Neural cell (in vitro differentiated cells): ENCODE results near the gene DLX1. TPM values are rescaled to one million over a fixed set of nuclear protein-coding genes. Genes with fewer than 3 reads are reported as not detected.

ENCODE experiments used
- H2AFZ ChIP-seq: fragments of 200-600, 300-800 bp; sonication (generic), shearing (Covaris generic); 2 replicates; pipeline ENCODE4 v1.6.0; 2014; ENCODE audit warnings: low read depth, mild to moderate bottlenecking, antibody characterized with exemption, low read length, moderate library complexity
- H3F3A ChIP-seq: fragments of 200-600 bp; shearing (Covaris generic); 2 replicates; pipeline ENCODE4 v1.6.1; 2016; ENCODE audit warnings: mild to moderate bottlenecking, moderate library complexity, mixed read lengths, antibody characterized with exemption, low read length; ENCODE audit not compliant: insufficient read depth, poor library complexity, severe bottlenecking
- H3K27ac ChIP-seq: fragments of 200-600, 300-800 bp; sonication (generic), shearing (Covaris generic); 2 replicates; pipeline ENCODE4 v1.5.1; 2014; ENCODE audit warnings: mild to moderate bottlenecking, low read length, moderate library complexity
- H3K27me3 ChIP-seq: fragments of 300-800, 200-600 bp; sonication (generic), shearing (Covaris generic); 2 replicates; pipeline ENCODE4 v1.6.0; 2014; ENCODE audit warnings: mild to moderate bottlenecking, low read depth, low read length, moderate library complexity; ENCODE audit not compliant: insufficient read depth
- H3K36me3 ChIP-seq: fragments of 300-800, 200-600 bp; sonication (generic), shearing (Covaris generic); 2 replicates; pipeline ENCODE4 v1.5.1; 2014; ENCODE audit warnings: mild to moderate bottlenecking, antibody characterized with exemption, low read length, moderate library complexity; ENCODE audit not compliant: insufficient read depth
- H3K4me2 ChIP-seq: fragments of 300-800, 200-600 bp; sonication (generic), shearing (Covaris generic); 2 replicates; pipeline ENCODE4 v1.6.0; 2014; ENCODE audit warnings: mild to moderate bottlenecking, low read length
- H3K4me3 ChIP-seq: fragments of 300-800, 200-600 bp; sonication (generic), shearing (Covaris generic); 2 replicates; pipeline ENCODE4 v1.5.1; 2014; ENCODE audit warnings: mild to moderate bottlenecking, low read length, moderate library complexity
- H3K79me2 ChIP-seq: fragments of 200-600 bp; shearing (Covaris generic); replicated peaks from 2 replicates; pipeline ENCODE4 v1.6.0; 2014; ENCODE audit warnings: mild to moderate bottlenecking, low read length, moderate library complexity; ENCODE audit not compliant: insufficient read depth
- H3K9ac ChIP-seq: fragments of 300-800, 200-600 bp; sonication (generic), shearing (Covaris generic); 2 replicates; pipeline ENCODE4 v1.6.1; 2016; ENCODE audit warnings: mild to moderate bottlenecking, low read length, mixed read lengths
- H3K9me2 ChIP-seq: fragments of 200-600 bp; shearing (Covaris generic); 2 replicates; pipeline ENCODE4 v1.6.1; 2016; ENCODE audit warnings: mild to moderate bottlenecking, low read length, mixed read lengths; ENCODE audit not compliant: insufficient read depth
- H3K9me3 ChIP-seq: fragments of 200-600, 300-800 bp; sonication (generic), shearing (Covaris generic); 2 replicates; pipeline ENCODE4 v1.6.1; 2016; ENCODE audit warnings: mild to moderate bottlenecking, mixed run types, low read length, moderate library complexity, mixed read lengths
- H4K20me1 ChIP-seq: fragments of 200-600 bp; shearing (Covaris generic); 2 replicates; pipeline ENCODE4 v1.6.1; 2016; ENCODE audit warnings: mild to moderate bottlenecking, mixed run types; ENCODE audit not compliant: insufficient read depth
- CTCF ChIP-seq: fragments of 450-650 bp; IDR thresholded peaks from 2 replicates; pipeline ENCODE4 v1.5.1; 2014; ENCODE audit warnings: antibody characterized with exemption, mild to moderate bottlenecking, moderate library complexity; ENCODE audit not compliant: poor library complexity, severe bottlenecking
- EP300 ChIP-seq: fragments of 450-650 bp; conservative IDR thresholded peaks from 2 replicates; pipeline ENCODE4 v1.6.1; 2014; ENCODE audit warnings: antibody characterized with exemption, mild to moderate bottlenecking, moderate library complexity; ENCODE audit not compliant: poor library complexity, severe bottlenecking
- EZH2 ChIP-seq: fragments of 200-600, 300-800 bp; shearing (Covaris generic), sonication (generic); IDR thresholded peaks from 2 replicates; pipeline ENCODE4 v1.6.1; 2014; ENCODE audit warnings: antibody characterized with exemption, low read length, borderline replicate concordance, mild to moderate bottlenecking; ENCODE audit not compliant: insufficient read depth, poor library complexity, severe bottlenecking
- MXI1 ChIP-seq: fragments of 450-650 bp; conservative IDR thresholded peaks from 2 replicates; pipeline ENCODE4 v1.6.1; 2014; ENCODE audit warnings: antibody characterized with exemption, mild to moderate bottlenecking; ENCODE audit not compliant: poor library complexity, severe bottlenecking
- POLR2AphosphoS5 ChIP-seq: IDR thresholded peaks from 2 replicates; pipeline ENCODE4 v1.6.1; 2012
- RAD21 ChIP-seq: fragments of 450-650 bp; conservative IDR thresholded peaks from 2 replicates; pipeline ENCODE4 v1.6.1; 2014; ENCODE audit warnings: antibody characterized with exemption, mild to moderate bottlenecking, moderate library complexity
- REST ChIP-seq: IDR thresholded peaks from 2 replicates; pipeline ENCODE4 v1.6.1; 2012; ENCODE audit warnings: borderline replicate concordance
- SMC3 ChIP-seq: fragments of 450-650 bp; conservative IDR thresholded peaks from 2 replicates; pipeline ENCODE4 v1.6.1; 2014; ENCODE audit warnings: antibody characterized with exemption, mild to moderate bottlenecking, moderate library complexity; ENCODE audit not compliant: poor library complexity
- TAF1 ChIP-seq: IDR thresholded peaks from 2 replicates; pipeline ENCODE4 v1.6.1; 2012; ENCODE audit warnings: low read depth
- polyA plus RNA-seq: library from polyadenylated mRNA; depleted of rRNA; stranded (reverse); fragments of >200 nt; gene quantifications from 2 replicates; pipeline ENCODE4 v1.2.3, GENCODE V29; 2014

DLX1 gene
- polyA plus RNA-seq, 1 donor from 2014 or later = 67.3 TPM

GRCh38 chr2:172050479-172051125 is 34.7 kb upstream of the DLX1 start:
- no peaks in the 10 kb centered on the region for H3K9me2 ChIP-seq
- TF ChIP-seq MXI1 (no peak), EZH2 (no peak), EP300 (no peak), RAD21 (no peak), REST (no peak), CTCF (no peak), TAF1 (no peak), POLR2AphosphoS5 (no peak), SMC3 (no peak)
- no peaks in the 10 kb centered on the region for H3K36me3 ChIP-seq
- H3K4me2 ChIP-seq = no peak overlapping the region
- H3K4me3 ChIP-seq = no peak overlapping the region
- no peak overlapping the region for H3K9ac ChIP-seq
- H2AFZ ChIP-seq = no peak overlapping the region
- H3K79me2 ChIP-seq = no peaks in the 10 kb centered on the region
- no peaks in the 10 kb centered on the region for H3K27me3 ChIP-seq
- H3K27ac ChIP-seq = no peak overlapping the region
- no peaks in the 10 kb centered on the region for H4K20me1 ChIP-seq
- H3K9me3 ChIP-seq = no peaks in the 10 kb centered on the region
- H3F3A ChIP-seq = peaks cover 2% of the 10 kb centered on the region

- Histone ChIP-seq H3K9me3 (no peaks in the 10 kb centered on the region), H3K36me3 (no peaks in the 10 kb centered on the region), H3K9ac (no peak overlapping the region), H3K27ac (no peak overlapping the region), H3F3A (peaks cover 2% of the 10 kb centered on the region), H3K4me3 (no peak overlapping the region), H3K27me3 (no peaks in the 10 kb centered on the region), H3K4me2 (no peak overlapping the region), H2AFZ (no peak overlapping the region), H4K20me1 (no peaks in the 10 kb centered on the region), H3K9me2 (no peaks in the 10 kb centered on the region), H3K79me2 (no peaks in the 10 kb centered on the region)
- TF ChIP-seq POLR2AphosphoS5 (no peak), CTCF (no peak), SMC3 (no peak), TAF1 (no peak), MXI1 (no peak), REST (no peak), EP300 (no peak), EZH2 (no peak), RAD21 (no peak)
Observed at GRCh38 chr2:172052000-172052983, 33.0 kb upstream of the DLX1 start.
